Measurements from ENCODE around the gene AUTS2. TPM values are rescaled to one million over a fixed set of nuclear protein-coding genes. Genes with fewer than 3 reads are reported as not detected.

Gene AUTS2
- total RNA-seq, 1 experiment from 2014 or later = 50.0 TPM

- Mint-ChIP-seq H3K36me3 (no peaks in the 10 kb centered on the region), H3K4me3 (no peak overlapping the region), H3K9me3 (no peaks in the 10 kb centered on the region), H3K27me3 (ENCODE audit: low read depth) (no peaks in the 10 kb centered on the region), H3K27ac (no peak overlapping the region), H3K4me1 (peaks cover 13% of the 10 kb centered on the region)
- ChIA-PET CTCF (no interaction called here), POLR2A (no interaction called here)
- ATAC-seq (peak; percentile 90), DNase-seq (ENCODE audit: low spot score) (peak; percentile 23)
- TF ChIP-seq, protein P1, sequence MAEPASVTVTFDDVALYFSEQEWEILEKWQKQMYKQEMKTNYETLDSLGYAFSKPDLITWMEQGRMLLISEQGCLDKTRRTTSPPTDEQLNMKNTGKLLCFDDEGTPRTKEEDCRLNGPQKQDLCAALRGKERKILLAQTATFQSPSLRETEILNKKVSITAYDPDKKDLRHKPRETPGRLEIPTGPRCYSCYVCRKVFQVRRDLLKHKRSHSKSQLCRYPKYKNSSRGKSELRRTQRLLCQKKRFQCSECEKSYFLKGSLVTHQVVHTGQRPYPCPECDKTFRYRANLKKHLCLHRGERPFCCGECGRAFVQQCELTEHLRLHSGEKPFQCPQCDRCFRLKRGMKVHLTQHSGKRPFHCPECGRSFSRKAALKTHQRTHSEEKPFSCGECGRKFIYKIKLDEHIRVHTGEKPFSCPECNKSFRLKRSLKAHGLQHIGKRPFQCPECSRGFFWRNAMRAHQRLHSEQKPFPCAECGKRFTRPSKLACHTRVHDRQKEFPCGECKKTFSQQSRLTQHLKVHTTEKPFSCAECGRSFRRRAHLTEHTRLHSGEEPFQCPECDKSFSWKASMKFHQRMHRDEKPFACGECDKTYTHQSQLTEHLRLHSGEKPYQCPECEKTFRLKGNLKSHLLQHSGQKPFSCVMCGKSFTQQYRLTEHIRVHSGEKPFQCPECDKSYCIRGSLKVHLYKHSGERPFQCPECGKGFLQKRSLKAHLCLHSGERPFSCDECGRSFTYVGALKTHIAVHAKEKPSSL (CRISPR knock-in tag; conservative IDR thresholded peaks at IDR 0.05) = no peak
- TF ChIP-seq ZNF219 (CRISPR knock-in tag; IDR thresholded peaks at IDR 0.05; ENCODE audit: borderline replicate concordance) = no peak
Measured at GRCh38 chr7:70060298-70061068, 462.2 kb downstream of the AUTS2 start.

GRCh38 chr7:70063371-70063770 lies 465.1 kb downstream of the AUTS2 start:
- no peaks in the 10 kb centered on the region for H3K27me3 Mint-ChIP-seq (ENCODE audit: low read depth)
- POLR2A ChIA-PET = no interaction called here
- H3K4me3 Mint-ChIP-seq = no peak overlapping the region
- CTCF ChIA-PET = no interaction called here
- H3K36me3 Mint-ChIP-seq = no peaks in the 10 kb centered on the region
- H3K4me1 Mint-ChIP-seq = peaks cover 13% of the 10 kb centered on the region
- no peak for DNase-seq (ENCODE audit: low spot score)
- ATAC-seq = no peak
- no peak overlapping the region for H3K27ac Mint-ChIP-seq
- TF ChIP-seq ATF1 (CRISPR knock-in tag; IDR thresholded peaks at IDR 0.05) (no peak), ZNF281 (CRISPR knock-in tag; IDR thresholded peaks at IDR 0.05) (no peak)
- no peaks in the 10 kb centered on the region for H3K9me3 Mint-ChIP-seq

DNA sequence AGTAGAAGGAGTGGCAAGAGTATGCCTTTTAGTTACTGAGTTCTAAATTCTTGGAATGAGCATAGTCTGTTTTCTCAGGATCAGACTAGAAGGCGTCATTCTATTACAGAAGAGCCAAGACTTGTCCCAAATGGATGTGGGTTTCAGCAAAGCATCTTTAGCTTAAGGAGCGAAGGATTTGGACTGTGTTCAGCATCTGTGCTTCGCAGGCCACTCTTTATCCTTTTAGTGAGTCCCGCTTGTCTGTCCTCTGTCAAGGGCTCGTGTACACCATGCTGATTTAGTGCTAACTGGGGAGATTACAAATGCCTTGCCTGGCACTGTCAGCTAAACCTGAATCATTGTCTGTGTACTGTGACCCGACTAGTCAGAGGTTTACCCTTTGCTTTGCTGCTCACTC lies 465.7 kb downstream of the AUTS2 start:
- Mint-ChIP-seq H3K9me3 (no peaks in the 10 kb centered on the region), H3K4me1 (peaks cover 13% of the 10 kb centered on the region), H3K36me3 (no peaks in the 10 kb centered on the region), H3K27ac (no peak overlapping the region), H3K27me3 (ENCODE audit: low read depth) (no peaks in the 10 kb centered on the region), H3K4me3 (no peak overlapping the region)
- ATAC-seq (no peak), DNase-seq (ENCODE audit: low spot score) (no peak)
- ChIA-PET POLR2A (no interaction called here), CTCF (no interaction called here)
- no peak for TF ChIP-seq CREM (CRISPR knock-in tag; IDR thresholded peaks at IDR 0.05)
- TF ChIP-seq CTCF (IDR thresholded peaks at IDR 0.05) = no peak
- TF ChIP-seq, protein P2, sequence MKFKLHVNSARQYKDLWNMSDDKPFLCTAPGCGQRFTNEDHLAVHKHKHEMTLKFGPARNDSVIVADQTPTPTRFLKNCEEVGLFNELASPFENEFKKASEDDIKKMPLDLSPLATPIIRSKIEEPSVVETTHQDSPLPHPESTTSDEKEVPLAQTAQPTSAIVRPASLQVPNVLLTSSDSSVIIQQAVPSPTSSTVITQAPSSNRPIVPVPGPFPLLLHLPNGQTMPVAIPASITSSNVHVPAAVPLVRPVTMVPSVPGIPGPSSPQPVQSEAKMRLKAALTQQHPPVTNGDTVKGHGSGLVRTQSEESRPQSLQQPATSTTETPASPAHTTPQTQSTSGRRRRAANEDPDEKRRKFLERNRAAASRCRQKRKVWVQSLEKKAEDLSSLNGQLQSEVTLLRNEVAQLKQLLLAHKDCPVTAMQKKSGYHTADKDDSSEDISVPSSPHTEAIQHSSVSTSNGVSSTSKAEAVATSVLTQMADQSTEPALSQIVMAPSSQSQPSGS (CRISPR knock-in tag; IDR thresholded peaks at IDR 0.05; ENCODE audit: borderline replicate concordance, low read depth) = no peak
- no peak for TF ChIP-seq ZNF281 (CRISPR knock-in tag; IDR thresholded peaks at IDR 0.05)
- TF ChIP-seq TCF7 (CRISPR knock-in tag; IDR thresholded peaks at IDR 0.05; ENCODE audit: low read depth) = no peak
- TF ChIP-seq ZNF396 (CRISPR knock-in tag; IDR thresholded peaks at IDR 0.05; ENCODE audit: borderline replicate concordance) = no peak
- no peak for TF ChIP-seq MXD4 (CRISPR knock-in tag; IDR thresholded peaks at IDR 0.05; ENCODE audit: borderline replicate concordance)
- no peak for TF ChIP-seq ATF3 (CRISPR knock-in tag; conservative IDR thresholded peaks at IDR 0.05)
- TF ChIP-seq ATF6 (CRISPR knock-in tag; IDR thresholded peaks at IDR 0.05) = no peak
- no peak for TF ChIP-seq ZMAT4 (CRISPR knock-in tag; IDR thresholded peaks at IDR 0.05)
- TF ChIP-seq, protein P3, sequence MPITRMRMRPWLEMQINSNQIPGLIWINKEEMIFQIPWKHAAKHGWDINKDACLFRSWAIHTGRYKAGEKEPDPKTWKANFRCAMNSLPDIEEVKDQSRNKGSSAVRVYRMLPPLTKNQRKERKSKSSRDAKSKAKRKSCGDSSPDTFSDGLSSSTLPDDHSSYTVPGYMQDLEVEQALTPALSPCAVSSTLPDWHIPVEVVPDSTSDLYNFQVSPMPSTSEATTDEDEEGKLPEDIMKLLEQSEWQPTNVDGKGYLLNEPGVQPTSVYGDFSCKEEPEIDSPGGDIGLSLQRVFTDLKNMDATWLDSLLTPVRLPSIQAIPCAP (CRISPR knock-in tag; IDR thresholded peaks at IDR 0.05) = no peak
